ENCODE results near the gene PAOX.
"Not testable (repeated sequence)": the region's sequence is repeated elsewhere in the genome, so short reads cannot be mapped to it uniquely, and the experiment has no call there.

PAOX gene

GRCh38 chr10:133383551-133383950 lies 4.5 kb downstream of the PAOX start:
- no peak for DNase-seq (ENCODE audit: low read depth in 3 of 3, low spot score in 1 of 3)

- DNase-seq (ENCODE audit: low read depth in 3 of 3, low spot score in 1 of 3): no peak
These were observed 5.0 kb downstream of the PAOX start for GRCh38 chr10:133384071-133384470.

DNA sequence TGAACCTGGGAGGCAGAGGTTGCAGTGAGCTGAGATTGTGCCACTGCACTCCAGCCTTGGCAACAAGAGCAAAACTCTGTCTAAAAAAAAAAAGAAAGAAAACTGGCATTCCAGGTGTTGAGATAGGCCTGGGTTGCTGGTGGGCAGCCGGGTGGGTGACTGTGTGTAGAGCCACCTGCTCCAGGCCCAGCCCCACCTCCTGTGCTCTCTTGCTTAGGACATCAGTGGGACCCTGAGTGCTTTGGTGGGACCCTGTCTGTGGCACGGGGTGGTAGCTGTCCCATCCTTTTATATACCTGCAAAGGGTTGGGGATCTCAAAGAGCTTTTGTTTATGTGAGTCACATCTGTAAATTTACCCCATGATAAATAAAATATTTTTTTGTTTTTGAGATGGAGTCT lies 6.2 kb downstream of the PAOX start:
- no peak for DNase-seq (ENCODE audit: low read depth in 3 of 3, low spot score in 1 of 3)

GRCh38 chr10:133386951-133387350 lies 7.9 kb downstream of the PAOX start:
- not testable (repeated sequence) for DNase-seq (ENCODE audit: low read depth in 3 of 3, low spot score in 1 of 3)

DNA sequence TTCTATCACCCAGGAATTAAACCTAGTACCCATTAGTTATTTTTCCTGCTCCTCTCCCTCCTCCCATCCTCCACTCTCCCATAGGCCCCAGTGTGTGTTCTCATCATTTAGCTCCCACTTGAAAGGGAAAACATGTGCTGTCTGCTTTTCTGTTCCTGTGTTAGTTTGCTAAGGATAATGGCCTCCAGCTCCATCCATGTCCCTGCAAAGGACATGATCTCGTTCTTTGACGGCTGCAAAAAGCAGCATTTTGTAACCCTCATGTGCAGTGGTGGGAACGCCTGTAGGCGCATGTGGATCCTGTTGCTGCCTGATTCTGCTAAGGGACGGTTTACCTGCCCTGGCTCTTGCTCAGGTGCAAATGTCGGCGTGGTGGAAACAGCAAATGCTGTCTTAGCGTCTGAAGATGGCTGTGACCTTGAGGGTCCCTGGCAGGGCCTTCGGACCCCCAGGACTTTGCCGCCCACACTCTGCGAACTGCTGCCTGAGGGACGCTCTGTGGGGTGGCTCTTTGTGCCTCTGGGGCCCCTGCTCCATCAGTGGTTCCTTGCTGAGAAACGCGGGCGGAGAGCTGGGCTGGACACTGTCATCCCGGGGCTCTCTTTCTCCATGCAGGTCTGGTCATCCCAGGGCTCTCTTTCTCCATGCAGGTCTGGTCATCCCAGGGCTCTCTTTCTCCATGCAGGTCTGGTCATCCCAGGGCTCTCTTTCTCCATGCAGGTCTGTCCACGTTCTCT lies 9.3 kb downstream of the PAOX start:
- DNase-seq (ENCODE audit: low read depth in 3 of 3, low spot score in 1 of 3): no peak

GRCh38 chr10:133388973-133389818 lies 10.1 kb downstream of the PAOX start:
- DNase-seq (ENCODE audit: low read depth in 3 of 3, low spot score in 1 of 3): no peak

DNA sequence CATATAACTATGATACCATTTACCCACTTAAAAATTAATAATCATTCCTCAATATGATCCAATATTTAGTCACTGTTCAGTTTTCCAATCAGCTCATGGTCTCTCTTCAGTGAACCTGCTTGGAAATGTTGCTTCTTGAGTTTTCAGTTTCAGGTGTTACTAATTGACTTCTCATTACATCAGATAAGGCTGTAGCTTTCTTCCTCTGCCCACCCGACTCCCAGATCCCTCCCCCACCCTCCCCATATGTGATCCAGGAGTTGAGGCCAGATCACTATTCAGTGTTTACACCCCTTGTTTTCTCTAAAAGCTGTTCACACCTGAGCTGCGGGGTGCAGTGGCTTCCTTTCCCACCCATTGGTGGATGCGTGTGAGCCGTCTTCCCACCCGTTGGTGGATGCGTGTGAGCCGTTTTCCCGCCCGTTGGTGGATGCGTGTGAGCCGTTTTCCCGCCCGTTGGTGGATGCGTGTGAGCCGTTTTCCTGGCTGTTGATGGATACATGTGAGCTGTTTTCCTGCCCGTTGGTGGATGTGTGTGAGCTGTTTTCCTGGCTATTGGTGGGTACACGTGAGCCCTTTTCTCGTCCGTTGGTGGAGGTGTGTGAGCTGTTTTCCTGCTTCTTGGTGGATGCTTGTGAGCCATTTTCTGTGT lies 11.7 kb downstream of the PAOX start:
- DNase-seq (ENCODE audit: low read depth in 3 of 3, low spot score in 1 of 3): no peak

DNA sequence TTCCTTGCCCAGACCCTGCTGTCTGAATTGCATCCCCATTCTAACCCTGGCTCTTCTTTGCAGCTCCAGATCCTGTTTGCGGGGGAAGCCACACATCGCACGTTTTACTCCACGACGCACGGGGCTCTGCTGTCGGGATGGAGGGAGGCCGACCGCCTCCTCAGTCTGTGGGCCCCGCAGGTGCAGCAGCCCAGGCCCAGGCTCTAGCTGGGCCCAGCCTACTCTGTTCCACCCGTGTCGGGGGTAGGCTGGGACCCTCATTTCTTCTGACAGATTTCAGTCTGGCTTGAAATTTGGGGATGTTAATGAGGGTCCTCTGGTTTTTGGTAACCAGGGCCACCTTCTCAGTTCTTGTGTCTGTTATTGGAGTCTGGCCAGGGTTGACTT lies 12.2 kb downstream of the PAOX start:
- no peak for DNase-seq (ENCODE audit: low read depth in 3 of 3, low spot score in 1 of 3)

GRCh38 chr10:133391761-133392518 lies 12.9 kb downstream of the PAOX start:
- no peak for DNase-seq (ENCODE audit: low read depth in 3 of 3, low spot score in 1 of 3)

DNA sequence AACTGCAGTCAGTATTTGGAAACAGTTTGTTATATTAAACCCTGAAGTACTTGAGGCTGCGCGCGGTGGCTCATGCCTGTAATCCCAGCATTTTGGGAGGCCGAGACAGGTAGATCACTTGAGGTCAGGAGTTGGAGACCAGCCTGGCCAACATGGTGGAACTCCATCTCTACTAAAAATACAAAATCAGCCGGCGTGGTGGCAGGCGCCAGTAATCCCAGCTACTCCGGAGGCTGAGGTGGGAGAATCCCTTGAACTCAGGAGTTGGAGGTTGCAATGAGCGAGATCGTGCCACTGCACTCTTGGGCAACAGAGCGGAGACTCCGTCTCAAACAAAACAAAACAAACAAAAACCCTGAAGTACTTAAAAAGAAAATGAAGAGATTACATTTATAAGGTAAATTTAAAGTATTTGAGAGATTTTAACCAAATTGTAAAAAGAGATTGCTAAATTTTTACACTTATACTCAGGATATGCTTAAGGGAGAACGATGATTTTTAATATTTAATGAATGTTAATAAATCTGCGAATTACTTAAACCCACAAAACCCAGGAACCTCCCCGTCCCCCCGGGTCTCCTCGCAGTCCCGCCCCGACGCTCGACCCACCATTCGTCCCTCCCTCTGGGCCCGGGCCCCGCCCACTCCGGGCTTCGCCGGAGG lies 14.5 kb downstream of the PAOX start:
- no peak for DNase-seq (ENCODE audit: low read depth in 3 of 3, low spot score in 1 of 3)

DNA sequence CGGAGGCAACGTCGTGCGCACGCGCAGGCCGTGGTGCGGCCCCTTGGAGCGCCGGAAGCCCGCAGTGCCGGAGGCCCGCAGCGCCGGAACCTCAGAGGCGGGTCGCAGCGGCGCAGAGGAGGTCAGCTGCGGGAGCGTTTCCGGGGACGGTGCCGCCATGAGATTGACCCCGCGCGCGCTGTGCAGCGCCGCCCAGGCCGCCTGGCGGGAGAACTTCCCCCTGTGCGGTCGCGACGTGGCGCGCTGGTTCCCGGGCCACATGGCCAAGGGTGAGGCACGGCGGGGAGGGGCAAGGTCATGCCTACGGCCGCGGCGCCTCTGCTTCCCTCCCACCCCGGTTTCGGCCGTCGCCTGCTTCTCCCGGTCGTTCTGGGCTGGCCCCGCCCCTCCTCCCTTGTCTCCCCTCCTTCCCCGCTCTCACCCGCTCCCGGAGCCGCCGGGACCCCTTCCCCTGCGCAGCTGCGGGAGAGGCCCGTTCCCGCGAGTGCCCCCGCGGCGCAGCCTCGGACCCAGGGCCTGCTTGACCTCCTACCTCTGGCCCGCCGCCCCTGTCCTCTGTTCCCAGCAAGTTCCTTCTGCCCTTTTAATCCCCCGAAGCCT lies 15.1 kb downstream of the PAOX start, which contains the start of gene MTG1:
Gene MTG1 (plus strand): TSS at position 94 of the 600 bp plus-strand sequence. CDS start 64 bp downstream, at position 158.
- peak; percentile 78 to 93 (median 89) for DNase-seq (ENCODE audit: low read depth in 3 of 3, low spot score in 1 of 3)

- DNase-seq (ENCODE audit: low read depth in 3 of 3, low spot score in 1 of 3): no peak
These were observed 15.7 kb downstream of the PAOX start for GRCh38 chr10:133394801-133395221.

- no peak for DNase-seq (ENCODE audit: low read depth in 3 of 3, low spot score in 1 of 3)
These were observed 17.1 kb downstream of the PAOX start for GRCh38 chr10:133396035-133396624.

DNA sequence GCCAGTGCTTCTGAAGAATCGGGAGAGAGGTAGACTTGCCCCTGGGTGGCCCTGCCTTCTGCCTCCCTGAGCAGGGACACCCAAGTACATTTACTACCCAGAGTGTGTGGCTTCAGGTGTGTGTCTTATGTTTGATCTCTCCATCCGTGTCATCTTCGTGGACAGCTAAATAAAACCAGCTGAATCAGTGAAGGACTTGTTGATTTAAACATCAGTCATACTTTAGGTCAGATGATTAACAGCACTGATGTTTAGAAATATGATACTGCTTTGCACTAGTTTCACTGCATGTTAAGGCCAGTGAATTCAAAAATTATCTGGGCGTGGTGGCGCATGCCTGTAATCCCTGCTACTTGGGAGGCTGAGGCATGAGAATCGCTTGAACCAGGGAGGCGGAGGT lies 18.9 kb downstream of the PAOX start:
- no peak for DNase-seq (ENCODE audit: low read depth in 3 of 3, low spot score in 1 of 3)

DNA sequence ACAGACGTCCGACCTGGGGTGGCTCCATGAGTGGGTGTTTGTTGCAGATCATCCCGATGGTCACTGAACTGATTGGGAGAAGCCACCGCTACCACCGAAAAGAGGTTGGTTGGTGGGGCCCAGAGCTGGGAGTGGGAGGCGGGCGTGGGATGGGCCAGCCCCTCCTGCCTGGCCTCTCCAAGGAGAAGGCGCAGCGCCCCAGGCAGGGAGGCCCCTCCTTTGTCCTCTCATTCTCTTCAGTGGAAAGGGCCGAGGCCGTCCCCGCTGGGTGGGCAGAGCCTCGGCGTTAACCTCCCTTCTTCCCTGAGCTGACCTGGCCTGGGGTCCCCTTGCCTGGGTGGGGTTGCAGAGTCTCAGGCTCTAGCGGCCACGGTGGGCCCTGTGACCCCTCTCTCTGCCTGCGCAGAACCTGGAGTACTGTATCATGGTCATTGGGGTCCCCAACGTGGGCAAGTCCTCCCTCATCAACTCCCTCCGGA lies 20.1 kb downstream of the PAOX start:
- DNase-seq (ENCODE audit: low read depth in 3 of 3, low spot score in 1 of 3): no peak

GRCh38 chr10:133400624-133401424 lies 21.8 kb downstream of the PAOX start:
- no peak for DNase-seq (ENCODE audit: low read depth in 3 of 3, low spot score in 1 of 3)

GRCh38 chr10:133401500-133401899 lies 22.4 kb downstream of the PAOX start:
- no peak for DNase-seq (ENCODE audit: low read depth in 3 of 3, low spot score in 1 of 3)

- no peak for DNase-seq (ENCODE audit: low read depth in 3 of 3, low spot score in 1 of 3)
These were observed 23.1 kb downstream of the PAOX start for GRCh38 chr10:133401981-133402725.
